ENCODE measurements around the gene NELL1. TPM values are rescaled to one million over a fixed set of nuclear protein-coding genes. Genes with fewer than 3 reads are reported as not detected.

Gene NELL1
- polyA plus RNA-seq, 1 of the 3 experiments (the other 2 are of a cell fraction) = not detected

DNA sequence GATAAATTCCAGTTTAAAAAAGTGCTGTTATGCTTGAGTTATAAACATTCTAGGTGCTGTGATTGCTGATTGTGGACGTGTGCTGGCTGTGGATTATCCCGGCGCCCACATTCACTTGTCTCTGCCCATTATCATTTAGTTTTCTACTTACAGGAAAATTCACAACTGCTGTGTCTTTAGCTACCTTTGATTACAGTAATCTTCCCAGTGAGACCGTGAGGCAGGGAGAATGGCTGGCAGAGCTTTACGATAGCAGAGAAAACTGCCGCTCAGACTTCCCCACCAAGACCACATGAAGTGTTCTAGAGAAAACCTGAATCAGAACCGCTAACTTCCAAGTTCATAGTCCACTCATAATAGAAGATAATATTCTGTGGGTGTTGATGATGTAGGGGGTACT lies 34.6 kb upstream of the NELL1 start:
- Histone ChIP-seq H3K27me3 (ENCODE audit: insufficient read depth) (no peaks in the 10 kb centered on the region), H3K4me2 (no peak overlapping the region), H2AFZ (ENCODE audit: low read depth) (no peak overlapping the region), H3F3A (replicated peaks; ENCODE audit: insufficient read depth) (no peaks in the 10 kb centered on the region), H3K9me2 (no peaks in the 10 kb centered on the region), H4K20me1 (ENCODE audit: insufficient read depth) (no peaks in the 10 kb centered on the region), H3K4me1 (ENCODE audit: control insufficient read depth in 1 of 2, insufficient read depth in 2 of 2, low read depth in 1 of 2, low read length in 1 of 2) (no peaks in the 10 kb centered on the region; a peak in 1 of 4 replicates), H3K79me2 (ENCODE audit: insufficient read depth) (no peaks in the 10 kb centered on the region), H3K36me3 (replicated peaks in 1 of 2; ENCODE audit: control insufficient read depth in 1 of 2, insufficient read depth in 2 of 2, low read length in 1 of 2) (no peaks in the 10 kb centered on the region), H3K4me3 (ENCODE audit: low read depth in 2 of 2, low read length in 1 of 2) (no peak overlapping the region), H3K9ac (no peak overlapping the region), H3K9me3 (no peaks in the 10 kb centered on the region), H3K27ac (ENCODE audit: low read depth in 2 of 2, low read length in 1 of 2) (no peak overlapping the region)
- POLR2A ChIA-PET = interaction anchor here (0.7 kb wide), 1 partner anchor 48 kb away, joined by 3 read pairs; no protein-coding TSS in a partner anchor
- TF ChIP-seq SMC3 (IDR thresholded peaks at IDR 0.05; ENCODE audit: low read depth, low read length) (no peak), SIN3A (IDR thresholded peaks at IDR 0.05; ENCODE audit: borderline replicate concordance, low read depth, low read length) (no peak), TEAD4 (IDR thresholded peaks at IDR 0.05; ENCODE audit: borderline replicate concordance, insufficient read depth) (no peak), FOXM1 (IDR thresholded peaks at IDR 0.05; ENCODE audit: low read depth) (no peak), FOXJ3 (CRISPR knock-in tag; IDR thresholded peaks at IDR 0.05) (no peak), RAD21 (IDR thresholded peaks at IDR 0.05; ENCODE audit: low read length) (no peak), GABPA (IDR thresholded peaks at IDR 0.05; ENCODE audit: low read depth) (no peak)
- no peak for DNase-seq
- 66% methylated on average over 7 of the region's 7 CpGs for WGBS (ENCODE audit: low lambda C conversion rate)
- CTCF ChIA-PET = interaction anchor here (1.3 to 2.3 kb wide), 5 partner anchors 13 to 280 kb away, joined by 3 to 10 read pairs (median 8); no protein-coding TSS in a partner anchor

DNA sequence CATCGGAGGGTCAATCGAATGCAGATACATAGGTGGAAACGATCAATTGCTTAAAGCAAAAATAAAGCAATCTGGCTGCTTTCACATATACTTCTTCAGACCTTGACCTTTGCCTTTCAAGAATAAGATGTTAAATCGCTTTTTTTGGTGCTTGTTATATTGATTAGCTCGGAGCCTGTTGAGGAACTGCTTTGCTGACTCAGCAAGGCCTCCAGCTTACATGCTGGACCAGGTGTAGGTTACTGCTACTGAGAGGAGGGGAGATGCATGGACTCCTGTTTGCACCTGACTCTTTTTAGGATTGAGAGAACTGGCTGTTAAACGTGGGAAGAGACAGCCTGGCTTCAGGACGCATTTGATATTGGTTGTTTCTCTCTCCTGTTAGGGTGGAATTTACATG lies 31.3 kb upstream of the NELL1 start:
- Histone ChIP-seq H3K4me1 (ENCODE audit: control insufficient read depth in 1 of 2, insufficient read depth in 2 of 2, low read depth in 1 of 2, low read length in 1 of 2) (no peaks in the 10 kb centered on the region; a peak in 1 of 4 replicates), H3K4me3 (ENCODE audit: low read depth in 2 of 2, low read length in 1 of 2) (no peak overlapping the region), H3K9me3 (no peaks in the 10 kb centered on the region), H3F3A (replicated peaks; ENCODE audit: insufficient read depth) (no peaks in the 10 kb centered on the region), H4K20me1 (ENCODE audit: insufficient read depth) (no peaks in the 10 kb centered on the region), H3K79me2 (ENCODE audit: insufficient read depth) (no peaks in the 10 kb centered on the region), H2AFZ (ENCODE audit: low read depth) (no peak overlapping the region), H3K27me3 (ENCODE audit: insufficient read depth) (no peaks in the 10 kb centered on the region), H3K4me2 (no peak overlapping the region), H3K36me3 (replicated peaks in 1 of 2; ENCODE audit: control insufficient read depth in 1 of 2, insufficient read depth in 2 of 2, low read length in 1 of 2) (no peaks in the 10 kb centered on the region), H3K9me2 (no peaks in the 10 kb centered on the region), H3K27ac (ENCODE audit: low read depth in 2 of 2, low read length in 1 of 2) (no peak overlapping the region), H3K9ac (no peak overlapping the region)
- 45% methylated on average over 7 of the region's 7 CpGs for WGBS (ENCODE audit: low lambda C conversion rate)
- ChIA-PET CTCF (interaction anchor here (1.5 to 2.4 kb wide), 3 partner anchors 10 to 1512 kb away, joined by 3 to 28 read pairs (median 4); no protein-coding TSS in a partner anchor), POLR2A (no interaction called here)
- TF ChIP-seq POLR2AphosphoS5 (IDR thresholded peaks at IDR 0.05; ENCODE audit: low read depth, low read length) (no peak), CHD2 (IDR thresholded peaks at IDR 0.05; ENCODE audit: low read length, partially characterized antibody) (no peak), RFX5 (IDR thresholded peaks at IDR 0.05; ENCODE audit: low read length) (no peak), TCF12 (IDR thresholded peaks at IDR 0.05) (no peak), MEF2A (IDR thresholded peaks at IDR 0.05; ENCODE audit: borderline replicate concordance, low read depth) (no peak), NFIC (IDR thresholded peaks at IDR 0.05; ENCODE audit: borderline replicate concordance) (no peak), MXI1 (IDR thresholded peaks at IDR 0.05; ENCODE audit: low read depth, low read length) (no peak), NRF1 (IDR thresholded peaks at IDR 0.05; ENCODE audit: low read depth, low read length) (no peak), RXRA (IDR thresholded peaks at IDR 0.05; ENCODE audit: borderline replicate concordance, low read depth) (no peak)
- TF ChIP-seq, protein P1, sequence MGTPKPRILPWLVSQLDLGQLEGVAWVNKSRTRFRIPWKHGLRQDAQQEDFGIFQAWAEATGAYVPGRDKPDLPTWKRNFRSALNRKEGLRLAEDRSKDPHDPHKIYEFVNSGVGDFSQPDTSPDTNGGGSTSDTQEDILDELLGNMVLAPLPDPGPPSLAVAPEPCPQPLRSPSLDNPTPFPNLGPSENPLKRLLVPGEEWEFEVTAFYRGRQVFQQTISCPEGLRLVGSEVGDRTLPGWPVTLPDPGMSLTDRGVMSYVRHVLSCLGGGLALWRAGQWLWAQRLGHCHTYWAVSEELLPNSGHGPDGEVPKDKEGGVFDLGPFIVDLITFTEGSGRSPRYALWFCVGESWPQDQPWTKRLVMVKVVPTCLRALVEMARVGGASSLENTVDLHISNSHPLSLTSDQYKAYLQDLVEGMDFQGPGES (IDR thresholded peaks at IDR 0.05; ENCODE audit: low read depth, low read length) = no peak
- TF ChIP-seq, protein P2, sequence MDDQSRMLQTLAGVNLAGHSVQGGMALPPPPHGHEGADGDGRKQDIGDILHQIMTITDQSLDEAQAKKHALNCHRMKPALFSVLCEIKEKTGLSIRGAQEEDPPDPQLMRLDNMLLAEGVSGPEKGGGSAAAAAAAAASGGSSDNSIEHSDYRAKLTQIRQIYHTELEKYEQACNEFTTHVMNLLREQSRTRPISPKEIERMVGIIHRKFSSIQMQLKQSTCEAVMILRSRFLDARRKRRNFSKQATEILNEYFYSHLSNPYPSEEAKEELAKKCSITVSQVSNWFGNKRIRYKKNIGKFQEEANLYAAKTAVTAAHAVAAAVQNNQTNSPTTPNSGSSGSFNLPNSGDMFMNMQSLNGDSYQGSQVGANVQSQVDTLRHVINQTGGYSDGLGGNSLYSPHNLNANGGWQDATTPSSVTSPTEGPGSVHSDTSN (IDR thresholded peaks at IDR 0.05) = no peak
- DNase-seq = no peak
